Tibial artery (tissue), 4 donors: ENCODE results near the gene TRAF3IP3.
"Not testable (repeated sequence)": the region's sequence is repeated elsewhere in the genome, so short reads cannot be mapped to it uniquely, and the experiment has no call there.

ENCODE experiments used
- DNase-seq, 2 donors: peaks; one replicate each; pipeline ENCODE4 v3.0.0-alpha.2; 2019
- H3K27ac ChIP-seq, 2 donors: fragments of 200-600 bp; sonication (generic) in 1 of 2; 1 replicate in 1 of 2; 2 replicates in 1 of 2; pipeline ENCODE4 v1.5.1; 2018 to 2019; ENCODE audit warnings: mild to moderate bottlenecking in 1 of 2
- H3K27me3 ChIP-seq, 2 donors: fragments of 200-600 bp; sonication (generic) in 1 of 2; one replicate each; pipeline versions ENCODE4 v1.5.1 to v1.6.0; 2016 to 2019
- H3K36me3 ChIP-seq, 3 donors: fragments of 200-600 bp; sonication (generic) in 2 of 3; one replicate each; pipeline ENCODE4 v1.5.1; 2016 to 2019; ENCODE audit warnings: mild to moderate bottlenecking in 2 of 3
- H3K4me1 ChIP-seq, 4 donors: fragments of 200-600 bp; sonication (generic) in 2 of 4; 1 replicate in 3 of 4; 2 replicates in 1 of 4; pipeline ENCODE4 v1.5.1; 2016 to 2019
- H3K4me3 ChIP-seq, 2 donors: fragments of 200-600 bp; sonication (generic) in 1 of 2; 1 replicate in 1 of 2; 2 replicates in 1 of 2; pipeline ENCODE4 v1.5.1; 2018 to 2019; ENCODE audit warnings: mild to moderate bottlenecking in 2 of 2
- H3K9me3 ChIP-seq, 3 donors: fragments of 200-600 bp; sonication (generic) in 1 of 3; one replicate each; pipeline ENCODE4 v1.5.1; 2016 to 2019
- intact Hi-C: fragments of 100-400 bp; cut with DNase I; formaldehyde crosslinking; loops from one replicate; pipeline ENCODE4 v1.15.0; 2023; ENCODE audit warnings: low total_unique reads
- TF ChIP-seq, protein P1 (sequence below), 2 experiments: fragments of 200-600 bp in 1 of 2; fragments of 450-650 bp in 1 of 2; IDR thresholded peaks; one replicate each; pipeline ENCODE4 v1.5.1; 2017 to 2019; ENCODE audit warnings: antibody characterized with exemption in 2 of 2, mild to moderate bottlenecking in 1 of 2, moderate library complexity in 1 of 2

TRAF3IP3 gene

DNA sequence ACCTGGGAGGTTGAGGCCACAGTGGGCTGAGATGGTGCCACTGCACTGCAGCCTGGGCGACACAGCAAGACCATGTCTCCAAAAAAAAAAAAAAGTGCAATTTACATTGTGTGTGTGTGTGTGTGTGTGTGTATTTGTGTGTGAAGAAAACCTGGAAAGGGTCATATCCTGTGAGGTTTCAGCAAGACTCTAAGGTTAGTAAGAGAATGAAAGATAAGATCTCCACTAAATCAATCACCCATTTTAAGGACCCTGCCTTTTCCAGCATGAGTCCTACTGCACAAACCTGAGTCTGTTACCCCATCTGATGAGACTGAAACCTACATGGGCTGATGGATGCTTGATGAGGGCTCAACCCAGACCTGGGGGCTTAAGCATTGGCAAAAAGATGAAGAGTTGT, 33.4 kb downstream of the TRAF3IP3 start:
- Histone ChIP-seq H3K4me1 (peaks cover 0 to 20% (median 11%) of the 10 kb centered on the region in 4 donors), H3K27me3 (peaks cover 0 to 3% of the 10 kb centered on the region in 2 donors), H3K27ac (no peak overlapping the region), H3K36me3 (peaks cover 0 to 22% (median 0%) of the 10 kb centered on the region in 3 donors), H3K4me3 (no peak overlapping the region), H3K9me3 (no peaks in the 10 kb centered on the region)
- intact Hi-C loops: no loop called here
- TF ChIP-seq, protein P1, sequence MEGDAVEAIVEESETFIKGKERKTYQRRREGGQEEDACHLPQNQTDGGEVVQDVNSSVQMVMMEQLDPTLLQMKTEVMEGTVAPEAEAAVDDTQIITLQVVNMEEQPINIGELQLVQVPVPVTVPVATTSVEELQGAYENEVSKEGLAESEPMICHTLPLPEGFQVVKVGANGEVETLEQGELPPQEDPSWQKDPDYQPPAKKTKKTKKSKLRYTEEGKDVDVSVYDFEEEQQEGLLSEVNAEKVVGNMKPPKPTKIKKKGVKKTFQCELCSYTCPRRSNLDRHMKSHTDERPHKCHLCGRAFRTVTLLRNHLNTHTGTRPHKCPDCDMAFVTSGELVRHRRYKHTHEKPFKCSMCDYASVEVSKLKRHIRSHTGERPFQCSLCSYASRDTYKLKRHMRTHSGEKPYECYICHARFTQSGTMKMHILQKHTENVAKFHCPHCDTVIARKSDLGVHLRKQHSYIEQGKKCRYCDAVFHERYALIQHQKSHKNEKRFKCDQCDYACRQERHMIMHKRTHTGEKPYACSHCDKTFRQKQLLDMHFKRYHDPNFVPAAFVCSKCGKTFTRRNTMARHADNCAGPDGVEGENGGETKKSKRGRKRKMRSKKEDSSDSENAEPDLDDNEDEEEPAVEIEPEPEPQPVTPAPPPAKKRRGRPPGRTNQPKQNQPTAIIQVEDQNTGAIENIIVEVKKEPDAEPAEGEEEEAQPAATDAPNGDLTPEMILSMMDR (IDR thresholded peaks at IDR 0.05): no peak
- no peak for DNase-seq

DNA sequence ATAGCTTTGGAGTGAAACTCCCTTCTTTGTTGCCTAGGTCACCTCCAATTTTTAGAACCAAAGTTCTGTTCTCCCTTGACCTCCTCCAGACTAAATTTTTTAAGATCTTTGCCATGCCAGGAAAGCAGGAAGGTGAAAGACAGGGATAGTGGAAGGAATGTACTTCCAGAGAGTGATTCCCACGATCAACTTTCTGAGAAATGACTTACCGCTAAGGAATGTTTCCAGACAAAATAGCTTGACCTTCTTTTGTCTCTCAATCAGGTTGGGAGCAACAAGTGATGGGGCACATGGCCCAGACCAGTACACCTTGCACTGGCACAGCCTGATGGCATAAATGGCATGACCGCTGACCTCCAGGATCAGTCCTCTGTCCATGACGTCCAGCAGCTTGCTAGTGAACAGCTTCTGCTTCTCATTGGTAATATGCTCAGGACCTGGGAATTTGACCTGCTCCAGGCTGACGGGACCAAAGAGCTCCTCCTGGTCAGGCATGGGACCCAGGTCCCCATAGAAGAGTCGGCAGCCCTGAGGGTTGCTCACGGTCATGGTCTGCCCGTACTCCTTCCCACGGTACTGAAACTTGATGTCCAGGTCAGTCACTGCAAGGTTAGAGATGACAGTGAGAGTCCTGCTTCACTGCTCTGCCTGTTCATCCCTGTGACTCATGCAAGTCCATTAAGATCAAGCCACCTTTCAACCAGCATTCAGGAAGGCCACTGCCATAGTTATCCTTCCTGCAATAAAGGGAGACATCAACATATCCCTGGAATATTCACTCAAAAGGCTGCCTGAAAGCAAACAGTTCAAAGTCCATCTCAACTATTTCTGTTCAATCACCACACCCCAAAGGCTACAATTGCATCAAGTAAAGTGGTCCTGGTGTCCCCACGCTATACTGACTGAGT, 34.7 kb downstream of the TRAF3IP3 start:
- H3K27me3 ChIP-seq: peaks cover 0 to 3% of the 10 kb centered on the region in 2 donors
- TF ChIP-seq, protein P1 (IDR thresholded peaks at IDR 0.05): no peak
- peaks cover 0 to 16% (median 9%) of the 10 kb centered on the region in 4 donors for H3K4me1 ChIP-seq
- no peaks in the 10 kb centered on the region for H3K9me3 ChIP-seq
- DNase-seq: no peak
- H3K27ac ChIP-seq: no peak overlapping the region
- H3K4me3 ChIP-seq: no peak overlapping the region
- H3K36me3 ChIP-seq: peaks cover 0 to 24% (median 0%) of the 10 kb centered on the region in 3 donors
- intact Hi-C loops: no loop called here

DNA sequence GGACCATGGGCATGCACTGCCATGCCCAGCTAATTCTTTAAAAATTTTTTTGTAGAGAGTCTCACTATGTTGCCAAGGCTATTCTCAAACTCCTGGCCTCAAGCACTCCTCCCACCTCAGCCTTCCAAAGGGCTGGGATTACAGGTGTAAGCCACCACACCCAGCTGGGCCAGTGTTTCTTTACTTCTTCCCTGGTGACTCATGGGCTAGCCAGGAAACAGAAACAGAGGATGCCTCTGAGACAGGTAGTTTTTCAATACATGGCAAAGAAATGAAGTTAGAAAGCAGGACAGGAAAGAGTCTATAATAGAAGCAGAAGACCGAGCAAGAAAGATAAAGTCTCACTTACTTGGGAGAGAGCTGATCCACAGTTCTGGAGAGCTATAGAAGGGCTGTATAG, 36.1 kb downstream of the TRAF3IP3 start:
- Histone ChIP-seq H3K36me3 (peaks cover 0 to 24% (median 0%) of the 10 kb centered on the region in 3 donors), H3K4me1 (peaks cover 0 to 14% (median 7%) of the 10 kb centered on the region in 4 donors), H3K4me3 (no peak overlapping the region), H3K27me3 (peaks cover 0 to 10% of the 10 kb centered on the region in 2 donors), H3K27ac (no peak overlapping the region), H3K9me3 (no peaks in the 10 kb centered on the region)
- intact Hi-C loops: no loop called here
- TF ChIP-seq, protein P1 (IDR thresholded peaks at IDR 0.05): no peak
- no peak for DNase-seq

DNA sequence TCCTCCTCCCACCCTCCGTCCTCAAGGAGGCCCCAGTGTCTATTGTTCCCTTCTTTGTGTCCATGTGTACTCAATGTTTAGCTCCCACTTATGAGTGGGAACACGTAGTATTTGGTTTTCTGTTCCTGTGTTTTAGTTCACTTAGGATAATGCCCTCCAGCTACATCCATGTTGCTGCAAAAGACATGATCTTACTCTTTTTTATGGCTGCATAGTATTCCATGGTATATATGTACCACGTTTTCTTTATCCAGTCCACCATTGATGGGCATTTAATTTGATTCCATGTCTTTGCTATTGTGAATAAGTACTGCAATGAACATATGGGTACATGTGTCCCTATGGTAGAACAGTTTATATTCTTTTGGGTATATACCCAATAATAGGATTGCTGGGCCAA, 37.9 kb downstream of the TRAF3IP3 start:
- H3K4me1 ChIP-seq, intact Hi-C loops, H3K4me3 ChIP-seq, H3K27ac ChIP-seq, H3K9me3 ChIP-seq, DNase-seq: not testable (repeated sequence)
- H3K27me3 ChIP-seq: peaks cover 0 to 10% of the 10 kb centered on the region in 2 donors
- H3K36me3 ChIP-seq: peaks cover 0 to 24% (median 0%) of the 10 kb centered on the region in 3 donors

DNA sequence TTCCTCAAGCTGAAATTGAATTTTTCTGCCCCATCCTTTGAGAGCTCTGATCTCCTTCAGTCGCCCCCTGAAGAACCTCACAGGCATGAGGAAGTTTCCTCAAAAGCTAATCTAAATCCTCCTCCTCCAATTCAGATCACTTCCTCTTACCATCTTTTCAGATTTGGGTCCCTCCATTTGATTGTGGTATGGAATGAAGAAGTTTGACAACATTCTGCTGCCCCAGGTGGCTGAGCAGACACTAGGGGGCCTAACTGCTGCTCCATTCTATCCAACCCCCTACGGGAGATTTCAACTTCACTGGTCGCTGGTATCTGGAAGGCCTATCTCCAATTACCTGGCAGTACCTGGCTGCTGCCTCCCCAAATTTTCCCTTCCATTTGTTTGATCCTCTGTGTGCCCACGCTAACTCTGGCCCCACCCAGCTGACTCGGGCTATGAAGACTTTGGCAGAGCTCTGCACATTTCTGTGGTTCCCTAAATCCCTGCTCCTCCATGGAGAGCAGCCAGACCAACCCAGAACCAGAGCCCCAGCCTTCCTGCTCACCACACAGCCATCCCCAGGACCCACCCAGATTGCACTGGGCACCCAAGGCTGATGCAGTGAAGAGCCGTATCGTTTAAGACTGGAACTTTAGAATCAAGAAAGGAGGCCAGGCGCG, 42.3 kb downstream of the TRAF3IP3 start:
- Histone ChIP-seq H3K27ac (no peak overlapping the region), H3K9me3 (no peaks in the 10 kb centered on the region), H3K36me3 (peaks cover 0 to 6% (median 0%) of the 10 kb centered on the region in 3 donors), H3K27me3 (peaks cover 0 to 10% of the 10 kb centered on the region in 2 donors), H3K4me1 (peaks cover 0 to 9% (median 0%) of the 10 kb centered on the region in 4 donors), H3K4me3 (no peak overlapping the region)
- intact Hi-C loops: no loop called here
- no peak for DNase-seq
- TF ChIP-seq, protein P1 (IDR thresholded peaks at IDR 0.05): no peak
